ENCODE data around the gene CAPZB.

GRCh38 chr1:19405761-19406487 lies 79.4 kb downstream of the CAPZB start:
- no peak for TF ChIP-seq CTCF (IDR thresholded peaks at IDR 0.05; ENCODE audit: extremely low read depth in 1 of 2, insufficient read depth in 1 of 2, low read depth in 1 of 2, low read length in 2 of 2)
- TF ChIP-seq EZH2 (IDR thresholded peaks at IDR 0.05; ENCODE audit: borderline replicate concordance, low read depth, low read length, severe bottlenecking), result no peak
- TF ChIP-seq POLR2A (IDR thresholded peaks at IDR 0.05; ENCODE audit: low read depth, low read length), result no peak
- no peak for TF ChIP-seq MAX (IDR thresholded peaks at IDR 0.05; ENCODE audit: insufficient read depth, insufficient read length)
- no peak for TF ChIP-seq JUN (IDR thresholded peaks at IDR 0.05; ENCODE audit: borderline replicate concordance, insufficient read depth, insufficient read length, low read depth)
